MG63 (cell line): ENCODE results near the gene ZNF726. TPM values are rescaled to one million over a fixed set of nuclear protein-coding genes. Genes with fewer than 3 reads are reported as not detected.
"Not testable (repeated sequence)": the region's sequence is repeated elsewhere in the genome, so short reads cannot be mapped to it uniquely, and the experiment has no call there.

Experiments
- DNase-seq: peaks from one replicate; pipeline ENCODE4 v3.0.0-alpha.2; 2020
- H3K27me3 ChIP-seq: fragments of 250-450 bp; sonication (Bioruptor Pico); 2 replicates; pipeline ENCODE4 v1.5.1; 2020; ENCODE audit warnings: mild to moderate bottlenecking, moderate library complexity
- H3K36me3 ChIP-seq: fragments of 250-450 bp; sonication (Bioruptor Pico); 2 replicates; pipeline ENCODE4 v1.5.1; 2020; ENCODE audit warnings: mild to moderate bottlenecking, moderate library complexity
- H3K4me3 ChIP-seq: fragments of 250-450 bp; sonication (Bioruptor Pico); 2 replicates; pipeline ENCODE4 v1.5.1; 2020; ENCODE audit warnings: mild to moderate bottlenecking, moderate library complexity
- H3K9me3 ChIP-seq: fragments of 250-450 bp; sonication (Bioruptor Pico); 2 replicates; pipeline ENCODE4 v1.5.1; 2020; ENCODE audit warnings: mild to moderate bottlenecking, moderate library complexity
- total RNA-seq: library from RNA; depleted of rRNA; stranded (reverse); fragments of >200 nt; shearing (Covaris generic); gene quantifications from 2 replicates; pipeline ENCODE4 v1.2.3, GENCODE V29; 2014; ENCODE audit warnings: low replicate concordance

Gene ZNF726
- total RNA-seq, 1 experiment from 2014 or later, result 8.1 TPM

DNA sequence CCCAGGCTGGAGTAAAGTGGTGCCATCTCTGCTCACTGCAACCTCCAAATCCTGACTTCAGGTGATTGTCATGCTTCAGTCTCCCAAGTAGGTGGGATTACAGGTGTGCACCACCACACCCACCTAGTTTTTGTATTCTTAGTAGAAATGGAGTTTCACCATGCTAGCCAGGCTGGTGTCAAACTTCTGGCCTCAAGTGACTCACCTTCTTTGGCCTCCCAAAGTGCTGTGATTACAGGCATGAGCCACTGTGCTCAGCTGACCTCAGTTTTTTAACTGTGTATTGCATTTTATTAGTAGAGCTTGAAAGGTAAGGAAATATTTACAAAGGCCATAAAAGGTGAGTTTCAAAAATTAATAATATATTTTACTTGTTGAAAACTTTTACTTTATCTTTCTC, 2.3 kb downstream of the ZNF726 start:
- Histone ChIP-seq H3K4me3 (no peak overlapping the region), H3K36me3 (peaks cover 31% of the 10 kb centered on the region), H3K27me3 (no peaks in the 10 kb centered on the region), H3K9me3 (no peaks in the 10 kb centered on the region)
- DNase-seq, result no peak

DNA sequence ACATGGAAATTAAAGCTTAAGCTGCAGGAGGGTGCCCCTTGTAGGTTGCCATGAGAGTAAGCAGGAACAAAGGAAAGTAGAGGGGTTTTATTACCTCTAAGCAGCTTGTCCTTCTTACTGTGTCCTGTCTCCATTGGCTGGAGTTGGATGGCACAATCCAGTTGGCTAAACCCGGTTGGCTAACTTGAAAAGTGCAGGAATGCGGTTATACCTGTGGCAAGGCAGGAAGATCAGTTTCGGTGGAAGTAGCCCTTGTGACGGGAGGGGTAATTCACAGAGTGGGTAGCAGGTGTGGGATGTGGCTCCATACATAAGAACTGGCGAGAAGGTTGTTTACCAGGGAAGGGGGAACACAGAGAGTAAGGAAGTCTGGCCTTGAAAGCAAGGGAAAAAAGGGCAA, 3.2 kb downstream of the ZNF726 start:
- Histone ChIP-seq H3K27me3 (no peaks in the 10 kb centered on the region), H3K9me3 (no peaks in the 10 kb centered on the region), H3K36me3 (peaks cover 31% of the 10 kb centered on the region), H3K4me3 (no peak overlapping the region)
- no peak for DNase-seq

DNA sequence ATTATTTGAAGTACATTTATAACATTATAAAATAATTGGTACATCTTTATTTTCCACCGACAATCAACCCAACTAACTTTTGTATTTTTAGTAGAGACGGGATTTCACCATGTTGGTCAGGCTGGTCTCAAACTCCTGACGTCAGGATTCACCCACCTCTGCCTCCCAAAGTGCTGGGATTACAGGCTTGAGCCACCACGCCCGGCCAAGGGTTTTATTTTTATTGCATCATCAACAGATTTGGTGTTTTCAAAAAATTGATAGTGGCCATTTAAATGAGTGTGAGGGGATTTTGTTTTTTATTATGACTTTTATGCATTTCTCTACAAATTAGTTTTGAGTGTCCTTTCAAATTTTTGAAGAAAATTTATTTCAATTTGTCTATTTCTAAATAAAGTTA, 10.6 kb downstream of the ZNF726 start:
- no peaks in the 10 kb centered on the region for H3K9me3 ChIP-seq
- H3K27me3 ChIP-seq, result no peaks in the 10 kb centered on the region
- no peak overlapping the region for H3K4me3 ChIP-seq
- peaks cover 14% of the 10 kb centered on the region for H3K36me3 ChIP-seq
- no peak for DNase-seq

DNA sequence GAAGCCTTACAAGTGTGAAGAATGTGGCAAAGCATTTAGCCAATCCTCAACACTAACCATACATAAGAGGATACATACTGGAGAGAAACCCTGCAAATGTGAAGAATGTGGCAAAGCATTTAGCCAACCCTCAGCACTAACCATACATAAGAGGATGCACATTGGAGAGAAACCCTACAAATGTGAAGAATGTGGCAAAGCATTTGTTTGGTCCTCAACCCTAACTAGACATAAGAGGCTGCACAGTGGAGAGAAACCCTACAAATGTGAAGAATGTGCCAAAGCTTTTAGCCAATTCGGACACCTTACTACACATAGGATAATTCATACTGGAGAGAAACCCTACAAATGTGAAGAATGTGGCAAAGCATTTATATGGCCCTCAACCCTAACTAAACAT, 18.2 kb downstream of the ZNF726 start:
- no peak for DNase-seq
- Histone ChIP-seq H3K4me3 (no peak overlapping the region), H3K36me3 (peaks cover 2% of the 10 kb centered on the region), H3K27me3 (no peaks in the 10 kb centered on the region), H3K9me3 (peaks cover 2% of the 10 kb centered on the region; the same call in 1 of the 2 replicates)

DNA sequence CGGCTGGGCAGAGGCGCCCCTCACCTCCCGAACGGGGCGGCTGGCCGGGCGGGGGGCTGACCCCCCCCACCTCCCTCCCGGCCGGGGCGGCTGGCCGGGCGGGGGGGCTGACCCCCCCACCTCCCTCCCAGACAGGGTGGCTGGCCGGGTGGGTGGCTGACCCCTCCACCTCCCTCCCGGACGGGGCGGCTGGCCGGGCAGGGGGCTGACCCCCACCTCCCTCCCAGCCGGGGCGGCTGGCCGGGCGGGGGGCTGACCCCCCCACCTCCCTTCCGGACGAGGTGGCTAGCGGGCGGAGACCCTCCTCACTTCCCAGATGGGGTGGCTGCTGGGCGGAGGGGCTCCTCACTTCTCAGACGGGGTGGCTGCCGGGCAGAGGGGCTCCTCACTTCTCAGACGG, 22.3 kb downstream of the ZNF726 start:
- not testable (repeated sequence) for H3K36me3 ChIP-seq, H3K9me3 ChIP-seq, DNase-seq, H3K27me3 ChIP-seq, H3K4me3 ChIP-seq

DNA sequence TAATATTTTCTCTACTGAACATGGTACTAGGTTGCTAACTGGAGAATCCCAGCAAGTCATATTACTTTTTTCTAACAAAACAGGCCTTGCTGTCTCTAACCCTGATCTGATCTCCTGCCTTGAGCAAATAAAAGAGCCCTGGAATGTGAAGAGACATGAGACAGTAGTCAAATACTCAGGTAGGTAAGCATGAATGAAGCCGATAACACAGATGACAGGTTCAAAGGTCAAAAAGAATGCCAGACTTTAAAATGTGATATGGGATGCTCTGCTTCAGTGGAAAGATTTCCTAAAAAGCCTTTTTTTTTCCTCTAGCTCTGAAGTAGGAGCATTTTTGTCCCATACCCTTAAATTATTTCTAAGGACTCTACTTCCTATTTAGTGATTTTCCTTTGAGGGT, 28.7 kb downstream of the ZNF726 start:
- no peak overlapping the region for H3K4me3 ChIP-seq
- no peak for DNase-seq
- no peaks in the 10 kb centered on the region for H3K27me3 ChIP-seq
- H3K36me3 ChIP-seq, result no peaks in the 10 kb centered on the region
- H3K9me3 ChIP-seq, result no peaks in the 10 kb centered on the region

DNA sequence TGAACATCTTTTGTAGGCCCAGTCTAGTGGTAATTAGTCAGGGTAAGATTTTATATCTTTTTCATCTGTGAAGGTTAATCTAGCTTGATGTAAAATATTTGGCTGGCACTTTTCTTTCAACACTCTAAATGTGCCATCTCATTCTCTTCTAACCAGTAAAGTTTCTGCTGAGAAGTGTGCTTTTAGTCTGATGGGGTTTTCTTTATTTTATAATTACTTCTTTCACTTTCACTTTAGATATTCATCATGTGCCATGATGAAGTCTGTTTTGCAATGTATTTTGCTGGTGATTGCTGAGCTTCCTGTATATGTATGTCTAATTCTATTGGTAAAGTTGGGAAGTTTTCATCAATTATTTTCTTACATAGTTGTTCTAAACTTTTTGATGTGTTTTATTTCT, 31.9 kb downstream of the ZNF726 start:
- Histone ChIP-seq H3K4me3 (no peak overlapping the region), H3K27me3 (no peaks in the 10 kb centered on the region), H3K36me3 (no peaks in the 10 kb centered on the region), H3K9me3 (no peaks in the 10 kb centered on the region)
- no peak for DNase-seq

DNA sequence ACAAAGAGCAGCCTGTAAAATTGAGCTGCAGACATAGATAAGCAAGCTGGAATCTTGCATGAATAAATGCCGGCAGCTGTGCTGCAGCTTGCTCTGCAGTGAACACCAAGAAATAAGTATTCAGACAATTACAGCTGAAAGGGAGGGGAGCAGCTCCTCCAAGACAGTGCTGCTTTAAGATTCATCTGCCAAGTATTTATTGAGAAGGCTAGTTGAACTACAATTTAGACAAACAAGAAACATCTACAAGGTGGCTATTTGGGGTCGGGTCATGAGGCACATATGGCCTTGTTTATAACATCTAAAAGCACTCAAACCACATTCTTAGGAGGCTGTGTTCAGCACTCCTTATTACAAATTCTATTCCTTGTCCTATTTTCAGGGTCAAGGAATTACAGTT, 34.9 kb downstream of the ZNF726 start:
- DNase-seq, result no peak
- H3K4me3 ChIP-seq, result no peak overlapping the region
- no peaks in the 10 kb centered on the region for H3K36me3 ChIP-seq
- no peaks in the 10 kb centered on the region for H3K27me3 ChIP-seq
- no peaks in the 10 kb centered on the region for H3K9me3 ChIP-seq

DNA sequence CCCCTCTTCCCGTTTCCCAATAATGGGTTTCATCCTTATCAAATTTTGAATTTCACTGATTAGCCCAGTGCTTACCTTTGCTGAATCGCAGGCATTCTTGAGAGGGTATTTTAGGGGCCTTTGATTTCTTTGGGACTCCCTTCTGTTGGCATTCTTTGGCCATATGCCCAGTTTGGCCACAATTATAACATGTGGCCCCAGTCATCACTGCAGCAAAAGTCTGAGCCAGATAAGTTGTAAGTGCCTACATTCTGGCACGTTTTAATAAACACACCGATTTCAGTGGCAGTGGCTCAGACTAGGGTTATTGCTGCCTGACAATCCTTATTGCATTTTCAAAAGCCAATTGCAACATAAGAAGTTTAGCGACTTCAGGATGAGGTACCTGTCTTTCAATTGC, 41.4 kb downstream of the ZNF726 start:
- H3K36me3 ChIP-seq, result no peaks in the 10 kb centered on the region
- no peak for DNase-seq
- no peaks in the 10 kb centered on the region for H3K27me3 ChIP-seq
- H3K4me3 ChIP-seq, result no peak overlapping the region
- H3K9me3 ChIP-seq, result no peaks in the 10 kb centered on the region

DNA sequence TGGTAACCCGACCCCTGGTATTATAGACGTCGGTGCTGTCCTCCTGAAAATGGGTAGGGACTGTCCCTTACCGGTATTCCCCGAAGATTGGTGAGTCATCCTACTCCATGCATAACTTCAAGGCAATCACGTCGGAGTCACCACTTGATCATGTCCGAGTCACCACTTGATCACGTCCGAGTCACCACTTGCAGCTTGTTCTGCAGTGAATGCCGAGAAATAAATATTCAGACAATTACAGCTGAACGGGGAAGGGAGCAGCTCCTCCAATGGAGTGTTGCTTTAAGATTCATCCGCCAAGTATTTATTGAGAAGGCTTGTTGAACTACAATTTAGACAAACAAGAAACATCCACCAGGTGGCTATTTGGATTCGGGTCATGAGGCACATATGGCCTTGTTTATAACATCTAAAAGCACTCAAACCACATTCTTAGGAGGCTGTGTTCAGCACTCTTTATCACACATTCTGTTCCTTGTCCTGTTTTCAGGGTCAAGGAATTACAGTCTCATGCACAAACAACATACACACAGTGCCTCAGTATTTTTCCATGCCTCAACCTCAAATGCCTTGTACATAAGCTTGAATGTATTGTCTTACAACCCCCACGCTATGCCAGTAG, 43.1 kb downstream of the ZNF726 start:
- no peaks in the 10 kb centered on the region for H3K27me3 ChIP-seq
- H3K9me3 ChIP-seq, result no peaks in the 10 kb centered on the region
- no peak overlapping the region for H3K4me3 ChIP-seq
- DNase-seq, result peak; percentile 20
- H3K36me3 ChIP-seq, result no peaks in the 10 kb centered on the region

GRCh38 chr19:23963396-23963795, 48.7 kb downstream of the ZNF726 start:
- DNase-seq, H3K9me3 ChIP-seq, H3K4me3 ChIP-seq, H3K27me3 ChIP-seq, H3K36me3 ChIP-seq: not testable (repeated sequence)

GRCh38 chr19:23963881-23964280, 49.2 kb downstream of the ZNF726 start:
- not testable (repeated sequence) for H3K36me3 ChIP-seq, H3K9me3 ChIP-seq, H3K4me3 ChIP-seq, H3K27me3 ChIP-seq, DNase-seq

- H3K4me3 ChIP-seq, H3K9me3 ChIP-seq, H3K27me3 ChIP-seq, H3K36me3 ChIP-seq, DNase-seq: not testable (repeated sequence)
These were observed 49.6 kb downstream of the ZNF726 start for GRCh38 chr19:23964334-23964733.

GRCh38 chr19:23969630-23970029, 54.9 kb downstream of the ZNF726 start:
- no peaks in the 10 kb centered on the region for H3K9me3 ChIP-seq
- H3K4me3 ChIP-seq, result no peak overlapping the region
- DNase-seq, result no peak
- no peaks in the 10 kb centered on the region for H3K27me3 ChIP-seq
- no peaks in the 10 kb centered on the region for H3K36me3 ChIP-seq

DNA sequence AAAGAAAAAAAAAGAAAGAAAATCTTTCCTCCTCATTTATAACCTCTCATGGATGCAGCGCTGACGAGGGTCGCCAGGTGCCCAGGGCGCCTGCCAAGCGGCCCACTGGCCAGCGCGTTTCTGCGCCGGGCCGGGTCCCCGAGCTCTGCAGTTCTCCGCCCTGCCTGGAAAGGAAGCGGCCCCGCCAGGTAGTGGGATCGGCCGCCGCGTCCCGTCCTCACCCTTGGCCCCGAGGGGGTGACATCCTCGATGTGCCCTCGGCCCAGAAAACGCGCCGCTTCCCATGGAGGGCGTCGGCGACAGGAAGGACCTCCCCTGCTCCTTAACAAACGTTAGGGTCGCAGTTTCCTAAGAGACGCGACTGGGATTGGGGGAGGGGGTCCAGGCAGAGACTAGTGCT, 56.9 kb downstream of the ZNF726 start:
- no peak for DNase-seq
- H3K4me3 ChIP-seq, result no peak overlapping the region
- H3K36me3 ChIP-seq, result no peaks in the 10 kb centered on the region
- H3K27me3 ChIP-seq, result no peaks in the 10 kb centered on the region
- no peaks in the 10 kb centered on the region for H3K9me3 ChIP-seq

DNA sequence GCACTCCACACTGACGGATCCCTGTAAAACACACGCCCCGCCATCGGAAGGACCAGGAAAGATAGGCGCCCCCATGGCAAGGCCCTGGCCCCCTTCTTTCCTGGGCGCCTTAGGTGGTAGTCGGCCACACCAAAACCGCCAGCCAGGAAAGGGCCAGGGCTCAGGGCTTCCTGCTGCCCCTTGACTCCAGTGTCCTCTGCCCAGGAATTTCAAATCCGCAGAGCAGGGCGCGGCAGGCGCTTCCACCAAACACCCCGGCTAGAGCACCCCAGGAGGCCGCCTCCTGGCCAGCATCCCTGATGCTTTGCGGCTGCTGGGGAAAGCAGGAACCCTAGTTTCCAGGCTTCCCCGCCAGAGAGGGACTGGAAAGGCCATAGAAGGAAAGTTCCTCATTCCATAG, 57.5 kb downstream of the ZNF726 start:
- Histone ChIP-seq H3K4me3 (no peak overlapping the region), H3K27me3 (no peaks in the 10 kb centered on the region), H3K9me3 (no peaks in the 10 kb centered on the region), H3K36me3 (no peaks in the 10 kb centered on the region)
- peak; percentile 1 for DNase-seq

DNA sequence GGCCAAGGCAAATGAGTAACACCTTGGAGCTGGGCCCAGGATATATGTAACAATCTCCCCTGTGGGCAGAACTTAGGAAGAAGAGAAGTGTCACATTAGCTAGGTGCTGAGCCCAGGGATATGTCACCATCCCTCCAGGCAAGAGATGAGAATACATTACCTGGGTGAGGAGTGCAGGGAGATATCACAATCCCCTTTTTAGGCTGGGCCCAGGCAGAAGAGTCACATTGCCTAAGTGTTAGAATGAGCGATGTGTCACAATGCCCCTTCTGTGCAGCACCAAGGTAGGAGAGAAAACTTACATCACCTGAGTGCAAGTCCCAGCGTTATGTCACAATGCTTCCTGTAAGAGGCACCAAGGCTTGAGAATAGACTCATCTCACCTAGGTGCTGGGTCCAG, 60.3 kb downstream of the ZNF726 start:
- DNase-seq, result no peak
- no peaks in the 10 kb centered on the region for H3K36me3 ChIP-seq
- H3K27me3 ChIP-seq, result no peaks in the 10 kb centered on the region
- H3K4me3 ChIP-seq, result no peak overlapping the region
- H3K9me3 ChIP-seq, result no peaks in the 10 kb centered on the region

DNA sequence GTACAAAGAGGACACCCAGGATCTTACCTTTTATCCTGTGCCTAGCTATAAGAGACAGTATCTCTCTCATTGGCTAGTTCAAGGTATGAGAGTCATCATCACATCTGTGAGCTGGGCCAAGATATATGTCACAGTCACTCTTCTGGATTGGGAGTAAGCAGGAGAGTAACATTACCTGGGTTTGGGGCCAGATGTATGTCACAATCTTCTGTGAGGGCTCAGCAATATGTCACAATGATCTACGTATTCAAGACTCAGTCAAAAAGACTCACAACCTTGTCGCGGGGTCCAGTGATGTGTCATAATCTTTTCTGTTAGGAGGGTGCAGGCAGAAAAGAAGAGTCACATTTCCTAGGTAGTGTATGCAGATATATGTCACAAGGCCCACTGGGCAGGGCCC, 61.9 kb downstream of the ZNF726 start:
- not testable (repeated sequence) for H3K4me3 ChIP-seq, H3K9me3 ChIP-seq, H3K27me3 ChIP-seq, H3K36me3 ChIP-seq, DNase-seq

DNA sequence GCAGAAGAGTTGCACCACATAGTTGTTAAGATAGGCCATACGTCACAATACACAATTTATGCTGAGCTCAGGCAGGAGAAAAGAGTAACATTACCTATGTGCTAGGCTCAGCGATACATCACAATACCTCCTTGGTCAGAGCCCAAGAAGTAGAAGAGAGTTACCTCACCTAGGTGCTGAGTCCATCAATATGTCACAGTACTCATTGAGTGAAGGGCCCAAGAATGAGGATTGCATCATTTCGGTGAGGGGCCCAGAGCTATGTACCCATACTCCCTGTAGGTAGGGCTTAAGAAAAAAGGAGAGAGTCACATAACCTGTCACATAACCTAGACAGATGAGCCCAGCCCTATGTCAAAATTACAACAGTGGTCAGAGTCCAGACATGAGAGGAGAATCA, 62.6 kb downstream of the ZNF726 start:
- not testable (repeated sequence) for H3K4me3 ChIP-seq, H3K27me3 ChIP-seq, DNase-seq, H3K36me3 ChIP-seq, H3K9me3 ChIP-seq
